HG03280 (cell line): ENCODE results near the gene CLIC6.
"Not testable (repeated sequence)": the region's sequence is repeated elsewhere in the genome, so short reads cannot be mapped to it uniquely, and the experiment has no call there.

Experiments
- ATAC-seq: cut with Tn5 transposase; IDR thresholded peaks from one replicate; pipeline ENCODE4 v1.9.1; 2021; ENCODE audit warnings: mild to moderate bottlenecking, moderate library complexity; ENCODE audit not compliant: unreplicated experiment

CLIC6 gene

GRCh38 chr21:34651642-34652041, 17.2 kb upstream of the CLIC6 start:
- ATAC-seq: no peak

GRCh38 chr21:34653522-34653921, 15.3 kb upstream of the CLIC6 start:
- no peak for ATAC-seq

GRCh38 chr21:34661848-34662247, 6.9 kb upstream of the CLIC6 start:
- no peak for ATAC-seq

- ATAC-seq: no peak
Measured at GRCh38 chr21:34667761-34668160, 1.0 kb upstream of the CLIC6 start.

- ATAC-seq: no peak
Measured at GRCh38 chr21:34669149-34669879, 520 bp downstream of the CLIC6 start.

GRCh38 chr21:34669880-34670219, 1.1 kb downstream of the CLIC6 start:
- not testable (repeated sequence) for ATAC-seq

- ATAC-seq: no peak
Measured at GRCh38 chr21:34670220-34670961, 1.6 kb downstream of the CLIC6 start.

GRCh38 chr21:34670962-34671348, 2.2 kb downstream of the CLIC6 start:
- no peak for ATAC-seq

GRCh38 chr21:34671462-34671861, 2.7 kb downstream of the CLIC6 start:
- no peak for ATAC-seq

- ATAC-seq: no peak
Measured at GRCh38 chr21:34671891-34672290, 3.1 kb downstream of the CLIC6 start.

- ATAC-seq: no peak
Measured at GRCh38 chr21:34673006-34673405, 4.2 kb downstream of the CLIC6 start.

GRCh38 chr21:34674468-34674867, 5.7 kb downstream of the CLIC6 start:
- ATAC-seq: no peak

- ATAC-seq: no peak
Measured at GRCh38 chr21:34675871-34676270, 7.1 kb downstream of the CLIC6 start.

GRCh38 chr21:34679051-34679450, 10.3 kb downstream of the CLIC6 start:
- no peak for ATAC-seq

GRCh38 chr21:34684174-34684876, 15.5 kb downstream of the CLIC6 start:
- no peak for ATAC-seq

- no peak for ATAC-seq
Measured at GRCh38 chr21:34687065-34687464, 18.3 kb downstream of the CLIC6 start.

GRCh38 chr21:34687745-34688144, 19.0 kb downstream of the CLIC6 start:
- ATAC-seq: no peak

- ATAC-seq: no peak
Measured at GRCh38 chr21:34688145-34688544, 19.4 kb downstream of the CLIC6 start.

GRCh38 chr21:34688715-34689114, 19.9 kb downstream of the CLIC6 start:
- ATAC-seq: no peak

GRCh38 chr21:34690041-34690792, 21.4 kb downstream of the CLIC6 start:
- ATAC-seq: no peak

- no peak for ATAC-seq
Measured at GRCh38 chr21:34690793-34691175, 22.0 kb downstream of the CLIC6 start.
